GM10248 (cell line): Measurements from ENCODE around the gene EML6.

Source experiments
- CTCF ChIA-PET: fragments of 300-600 bp; sonication (Branson Sonifier 250); formaldehyde crosslinking; extraction: SDS; loops from one replicate; lab custom pipeline; 2021; ENCODE audit warnings: antibody characterized with exemption; lab: Yijun Ruan, JAX
- POLR2A ChIA-PET: fragments of 350-650 bp; sonication (Branson Sonifier 250); formaldehyde crosslinking; extraction: SDS; loops from one replicate; lab custom pipeline; 2020; ENCODE audit warnings: antibody characterized with exemption; lab: Yijun Ruan, JAX
- DNase-seq: peaks from one replicate; pipeline ENCODE4 v3.0.0; 2012; ENCODE audit errors: extremely low spot score
- TF ChIP-seq, protein P1 (sequence below): IDR thresholded peaks from 2 replicates; pipeline ENCODE4 v1.5.1; 2012; ENCODE audit warnings: mild to moderate bottlenecking, low read depth; ENCODE audit errors: extremely low read depth, missing control alignments, control extremely low read depth

EML6 gene

DNA sequence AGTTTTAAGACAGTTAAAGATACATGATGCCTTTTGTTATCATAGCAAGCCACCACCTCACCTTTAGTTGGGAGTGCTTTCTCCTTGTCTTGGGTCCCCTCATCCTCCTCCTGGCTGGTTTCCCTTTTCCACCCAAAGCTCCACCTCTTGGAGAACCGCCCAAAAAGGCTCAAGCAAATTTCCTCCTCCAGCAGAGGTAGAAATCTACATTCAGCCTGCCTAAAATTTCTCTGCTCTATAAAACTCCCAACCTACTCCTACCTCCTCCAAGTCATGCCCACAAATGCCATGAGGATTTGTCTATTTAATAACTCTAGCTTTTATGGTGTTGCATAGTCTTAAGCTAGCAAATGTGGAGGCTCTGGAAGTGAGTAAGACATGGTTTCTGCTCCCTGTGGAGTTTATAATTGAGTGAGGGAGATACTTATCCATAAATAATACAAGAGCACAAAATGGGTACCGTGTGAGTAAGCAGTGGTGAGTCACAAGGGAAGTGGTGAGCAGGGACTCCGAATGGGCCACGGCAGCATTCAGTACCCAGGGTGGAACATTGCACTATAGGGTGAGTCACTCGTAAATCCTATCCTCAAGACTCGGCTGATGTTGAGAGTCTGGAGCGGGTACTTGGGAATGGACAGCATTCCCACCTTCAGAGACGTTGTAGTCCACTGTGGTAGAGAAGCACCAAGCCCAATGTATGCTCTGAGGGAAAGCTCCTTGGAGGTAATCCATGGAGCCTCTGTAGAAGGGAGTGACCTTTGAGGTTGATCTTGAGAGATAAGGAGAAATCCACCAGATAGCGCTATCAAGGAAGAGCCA is 180.5 kb downstream of the EML6 start:
- TF ChIP-seq, protein P1, sequence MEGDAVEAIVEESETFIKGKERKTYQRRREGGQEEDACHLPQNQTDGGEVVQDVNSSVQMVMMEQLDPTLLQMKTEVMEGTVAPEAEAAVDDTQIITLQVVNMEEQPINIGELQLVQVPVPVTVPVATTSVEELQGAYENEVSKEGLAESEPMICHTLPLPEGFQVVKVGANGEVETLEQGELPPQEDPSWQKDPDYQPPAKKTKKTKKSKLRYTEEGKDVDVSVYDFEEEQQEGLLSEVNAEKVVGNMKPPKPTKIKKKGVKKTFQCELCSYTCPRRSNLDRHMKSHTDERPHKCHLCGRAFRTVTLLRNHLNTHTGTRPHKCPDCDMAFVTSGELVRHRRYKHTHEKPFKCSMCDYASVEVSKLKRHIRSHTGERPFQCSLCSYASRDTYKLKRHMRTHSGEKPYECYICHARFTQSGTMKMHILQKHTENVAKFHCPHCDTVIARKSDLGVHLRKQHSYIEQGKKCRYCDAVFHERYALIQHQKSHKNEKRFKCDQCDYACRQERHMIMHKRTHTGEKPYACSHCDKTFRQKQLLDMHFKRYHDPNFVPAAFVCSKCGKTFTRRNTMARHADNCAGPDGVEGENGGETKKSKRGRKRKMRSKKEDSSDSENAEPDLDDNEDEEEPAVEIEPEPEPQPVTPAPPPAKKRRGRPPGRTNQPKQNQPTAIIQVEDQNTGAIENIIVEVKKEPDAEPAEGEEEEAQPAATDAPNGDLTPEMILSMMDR, result no peak
- ChIA-PET POLR2A (no interaction called here), CTCF (interaction anchor here (1.0 to 1.2 kb wide), 4 partner anchors 15 to 28 kb away, joined by 3 to 4 read pairs (median 3); no protein-coding TSS in a partner anchor)
- no peak for DNase-seq

DNA sequence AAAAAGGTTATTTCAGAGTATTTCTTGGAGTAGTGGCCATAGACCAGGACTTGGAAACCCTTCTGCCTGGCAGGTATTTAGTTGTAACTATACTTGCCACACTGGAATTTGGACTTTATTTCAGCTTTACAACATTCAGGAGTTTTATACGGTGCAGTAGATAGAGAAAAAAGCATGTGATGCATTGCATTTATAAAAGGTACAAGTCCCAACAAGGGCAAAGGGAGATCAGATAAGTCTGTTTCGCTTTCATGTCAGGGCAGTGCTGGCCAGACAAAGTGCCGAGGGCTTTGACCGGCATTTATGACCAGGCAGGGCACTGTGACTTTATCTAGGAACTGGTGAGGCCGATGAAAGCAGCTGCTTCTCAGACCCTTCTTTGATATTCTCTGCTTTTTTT is 181.4 kb downstream of the EML6 start:
- POLR2A ChIA-PET, result no interaction called here
- CTCF ChIA-PET, result interaction anchor here (1.2 kb wide), 1 partner anchor 16 kb away, joined by 3 read pairs; no protein-coding TSS in a partner anchor
- no peak for DNase-seq
- TF ChIP-seq, protein P1, result no peak

DNA sequence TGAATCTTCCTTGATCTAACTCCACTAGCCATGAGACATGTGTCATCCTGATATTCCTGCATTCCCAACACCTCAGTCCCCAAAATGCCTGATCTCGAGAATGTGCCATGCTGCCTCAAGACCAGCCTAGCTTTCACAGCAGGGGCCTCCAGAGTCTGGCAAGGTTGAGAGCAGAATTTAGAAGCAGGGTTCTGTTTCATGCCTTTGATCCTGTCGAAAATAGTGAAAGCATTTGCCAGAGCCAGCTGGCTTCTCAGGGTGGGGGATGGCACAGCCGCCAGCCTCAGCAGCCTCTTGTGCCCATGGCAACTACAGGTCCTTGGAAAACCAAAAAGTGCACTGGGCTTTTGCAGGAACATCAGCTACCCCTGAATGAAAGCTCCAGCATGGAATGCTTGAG is 183.3 kb downstream of the EML6 start:
- POLR2A ChIA-PET, result no interaction called here
- DNase-seq, result no peak
- TF ChIP-seq, protein P1, result no peak
- CTCF ChIA-PET, result interaction anchor here (1.6 to 2.1 kb wide), 2 partner anchors 9 to 18 kb away, joined by 3 to 6 read pairs; no protein-coding TSS in a partner anchor

DNA sequence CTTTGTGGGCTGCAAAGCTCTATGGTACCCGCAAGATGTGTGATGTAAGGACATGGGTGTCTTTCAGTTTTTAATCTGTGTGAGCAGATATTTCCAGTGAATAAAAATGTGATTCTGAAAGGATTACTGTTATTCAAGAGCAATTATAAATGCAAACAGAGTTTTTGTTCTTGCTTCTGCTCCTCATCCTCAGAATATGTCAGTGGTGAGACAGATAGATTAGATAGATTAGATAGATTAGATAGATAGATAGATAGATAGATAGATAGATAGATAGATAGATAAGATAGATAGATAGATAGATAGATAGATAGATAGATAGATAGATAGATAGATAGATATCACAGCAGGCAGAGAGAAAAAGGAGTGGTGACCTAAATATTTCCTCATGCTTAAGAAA is 184.2 kb downstream of the EML6 start:
- CTCF ChIA-PET, result interaction anchor here (1.6 to 2.1 kb wide), 2 partner anchors 8 to 17 kb away, joined by 3 to 6 read pairs; no protein-coding TSS in a partner anchor
- TF ChIP-seq, protein P1, result no peak
- no peak for DNase-seq
- POLR2A ChIA-PET, result no interaction called here

DNA sequence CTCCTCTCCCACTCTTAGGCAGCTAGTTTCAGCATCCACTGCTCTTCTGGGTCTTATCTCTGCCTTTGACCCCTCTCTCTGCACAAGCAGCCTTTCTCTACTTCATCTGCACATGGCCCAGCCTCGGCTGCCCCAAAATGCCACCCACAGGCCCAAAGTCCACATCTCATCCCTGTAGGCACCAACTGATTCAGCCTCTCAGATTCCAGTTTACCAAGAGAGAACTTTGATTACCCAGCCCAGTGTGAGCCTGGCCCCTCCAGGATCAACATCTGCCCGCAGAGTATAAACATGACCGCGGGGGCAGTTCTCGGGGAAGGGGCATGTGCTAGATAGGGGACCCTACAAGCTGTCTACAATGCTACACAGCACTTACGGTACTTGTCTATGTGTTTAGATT is 185.1 kb downstream of the EML6 start:
- CTCF ChIA-PET, result no interaction called here
- DNase-seq, result no peak
- POLR2A ChIA-PET, result no interaction called here
- TF ChIP-seq, protein P1, result no peak

DNA sequence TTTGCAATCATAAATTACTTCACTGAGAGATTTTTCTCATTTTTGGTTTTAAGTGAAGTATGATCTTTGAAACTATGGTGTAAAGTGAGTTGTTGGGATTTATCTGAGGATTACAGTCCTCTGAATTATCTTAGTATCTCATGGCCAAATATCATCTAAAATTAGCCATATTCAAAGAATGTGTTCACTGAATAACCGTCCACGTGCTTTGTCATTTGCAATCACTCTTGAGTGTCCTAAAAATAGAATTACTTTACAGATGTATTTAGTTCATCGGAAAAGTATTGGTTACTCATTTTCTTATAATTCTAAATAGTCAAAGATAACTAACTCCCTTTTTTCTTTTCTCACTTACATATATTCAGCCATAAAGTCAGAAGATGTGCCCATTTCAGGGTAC is 185.5 kb downstream of the EML6 start:
- TF ChIP-seq, protein P1, result no peak
- ChIA-PET CTCF (no interaction called here), POLR2A (no interaction called here)
- DNase-seq, result no peak
